HG02885 (cell line): ENCODE data around the gene FKTN.

ENCODE experiments used
- ATAC-seq: cut with Tn5 transposase; IDR thresholded peaks from one replicate; pipeline ENCODE4 v1.9.1; 2021; ENCODE audit warnings: mild to moderate bottlenecking; ENCODE audit not compliant: unreplicated experiment, poor library complexity

The FKTN gene

DNA sequence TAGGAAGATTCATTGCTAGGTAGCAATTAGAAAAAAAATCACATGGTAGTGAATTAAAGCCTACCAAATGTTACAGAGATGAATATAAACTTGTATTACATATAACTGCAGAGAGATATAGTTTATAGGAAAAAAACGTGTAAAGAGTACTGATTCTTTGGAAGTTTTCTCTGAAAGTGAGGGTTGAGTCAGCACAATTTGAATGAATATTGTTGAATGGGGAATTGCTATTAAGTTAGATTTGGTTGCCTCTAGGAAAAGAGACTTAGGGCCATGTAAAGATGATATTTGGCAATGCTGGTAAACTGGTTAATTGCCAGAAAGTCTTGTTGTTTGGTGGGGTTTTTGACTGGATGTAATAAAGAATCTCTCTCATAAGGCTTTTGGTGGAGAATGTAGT lies 67.2 kb downstream of the FKTN start:
- ATAC-seq: no peak

GRCh38 chr9:105632807-105633206 lies 74.9 kb downstream of the FKTN start:
- ATAC-seq: no peak

DNA sequence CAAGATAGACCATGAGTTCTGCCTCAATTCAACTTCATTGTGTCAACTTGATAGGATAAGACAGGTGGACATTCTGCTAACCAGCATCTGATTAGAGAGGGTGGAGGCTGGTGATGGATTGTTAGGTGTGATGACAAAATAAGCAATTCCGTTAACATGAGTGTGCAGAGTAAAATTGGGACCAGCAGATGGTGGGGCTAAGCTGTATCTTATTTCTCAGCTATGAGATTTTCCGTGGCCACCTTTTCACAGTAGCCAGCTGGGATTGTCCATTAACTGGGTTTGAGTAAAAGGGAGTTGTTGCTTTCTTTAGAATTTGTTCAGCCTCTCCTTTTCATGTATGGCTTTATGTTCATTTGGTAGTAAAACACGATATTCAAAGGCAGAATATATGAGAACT lies 75.5 kb downstream of the FKTN start:
- no peak for ATAC-seq

DNA sequence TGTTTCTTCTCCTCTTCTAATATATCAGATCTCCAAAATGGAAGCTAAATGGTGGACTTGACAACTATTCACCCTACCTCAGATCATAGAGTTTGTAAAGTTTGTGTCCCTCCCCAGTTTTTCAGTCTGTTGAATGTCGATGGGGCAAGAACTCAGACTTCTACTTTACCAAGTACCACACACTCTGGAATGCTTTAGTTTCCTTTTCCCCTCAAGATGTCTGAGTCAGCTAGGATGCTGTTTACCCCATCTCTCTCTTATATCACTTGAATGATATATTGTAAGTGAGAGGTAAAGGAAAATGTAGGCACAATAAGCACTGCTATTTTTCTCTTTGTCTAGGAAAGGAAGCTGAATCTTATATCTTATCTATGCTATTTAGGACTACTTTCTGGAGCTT lies 78.4 kb downstream of the FKTN start:
- ATAC-seq: no peak

- ATAC-seq: no peak
These were observed 80.0 kb downstream of the FKTN start for GRCh38 chr9:105637787-105638395.

- no peak for ATAC-seq
These were observed 82.0 kb downstream of the FKTN start for GRCh38 chr9:105639936-105640335.

DNA sequence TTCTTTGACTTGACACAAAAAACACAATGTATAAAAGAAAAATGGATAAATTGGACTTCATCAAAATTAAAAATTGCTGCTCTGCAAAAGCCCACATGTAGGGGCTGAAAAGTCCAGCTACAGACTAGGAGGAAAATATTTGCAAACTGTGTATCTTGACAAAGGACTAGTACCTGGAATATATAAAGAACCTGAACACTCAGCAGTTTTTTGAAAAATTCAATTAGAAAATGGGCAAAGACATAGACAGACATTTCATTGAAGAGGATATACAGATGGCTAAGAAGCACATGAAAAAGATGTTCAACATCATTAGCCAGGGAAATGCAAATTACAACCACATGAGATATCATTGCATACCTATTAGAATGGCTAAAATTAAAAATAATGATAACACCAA lies 85.9 kb downstream of the FKTN start:
- no peak for ATAC-seq

- no peak for ATAC-seq
These were observed 89.1 kb downstream of the FKTN start for GRCh38 chr9:105646879-105647594.

DNA sequence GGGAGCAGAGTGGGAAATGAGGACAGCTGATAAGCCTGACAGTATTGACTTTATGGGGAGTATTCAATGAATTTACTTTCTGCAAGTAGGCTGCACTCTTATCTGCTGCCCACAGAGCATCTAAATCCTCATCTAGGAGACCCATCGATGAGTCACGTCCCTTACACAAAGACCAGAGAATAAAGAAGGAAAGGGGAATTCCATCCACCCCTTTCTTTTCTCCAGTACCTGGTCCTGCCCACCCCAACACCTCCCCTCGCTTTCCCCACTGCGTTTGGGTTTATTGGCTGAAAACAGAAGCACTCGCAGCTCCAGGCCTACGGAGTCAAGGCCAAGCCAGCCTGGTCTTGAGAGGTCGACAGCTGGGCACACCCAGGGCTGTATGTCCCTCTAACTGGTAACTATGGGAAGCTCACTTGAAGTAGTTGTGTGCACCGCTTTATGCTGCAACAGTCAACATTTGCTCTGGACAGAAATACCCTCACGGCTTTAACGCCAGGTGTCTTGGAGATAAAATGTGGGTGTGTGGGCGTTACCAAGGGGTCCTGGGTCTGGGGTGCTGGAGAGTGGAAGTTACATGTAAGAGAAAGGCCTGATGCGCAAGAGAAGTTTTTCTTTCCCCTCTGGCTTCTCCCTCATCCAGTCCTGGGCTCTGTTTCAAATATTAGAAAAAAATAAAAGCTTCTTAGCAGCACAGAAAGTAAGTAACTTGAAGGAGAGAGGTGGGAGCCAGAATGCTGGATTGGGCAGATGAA lies 89.8 kb downstream of the FKTN start:
- no peak for ATAC-seq

DNA sequence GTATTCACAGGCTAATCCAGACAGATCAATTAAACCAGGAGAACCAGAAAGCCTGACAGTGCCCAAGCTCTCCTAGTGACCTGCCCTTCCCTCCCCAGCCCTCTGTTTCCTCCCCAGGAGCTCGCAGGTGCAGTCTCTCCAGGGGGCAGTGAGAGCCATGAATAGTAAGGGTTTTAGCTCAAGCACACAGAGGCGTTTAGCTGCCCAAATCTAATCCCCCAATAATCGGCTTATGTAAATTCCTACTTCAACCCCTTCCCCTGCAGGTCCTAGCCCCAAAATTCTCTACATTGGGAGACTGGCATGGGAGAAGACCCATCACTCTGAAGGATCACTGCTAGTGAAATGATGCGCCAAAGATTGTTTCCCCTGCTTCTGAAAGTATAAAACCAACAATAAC lies 93.9 kb downstream of the FKTN start:
- ATAC-seq: no peak

GRCh38 chr9:105656131-105656921 lies 98.4 kb downstream of the FKTN start:
- ATAC-seq: peak; percentile 81

GRCh38 chr9:105658351-105658750 lies 100.4 kb downstream of the FKTN start:
- ATAC-seq: no peak

DNA sequence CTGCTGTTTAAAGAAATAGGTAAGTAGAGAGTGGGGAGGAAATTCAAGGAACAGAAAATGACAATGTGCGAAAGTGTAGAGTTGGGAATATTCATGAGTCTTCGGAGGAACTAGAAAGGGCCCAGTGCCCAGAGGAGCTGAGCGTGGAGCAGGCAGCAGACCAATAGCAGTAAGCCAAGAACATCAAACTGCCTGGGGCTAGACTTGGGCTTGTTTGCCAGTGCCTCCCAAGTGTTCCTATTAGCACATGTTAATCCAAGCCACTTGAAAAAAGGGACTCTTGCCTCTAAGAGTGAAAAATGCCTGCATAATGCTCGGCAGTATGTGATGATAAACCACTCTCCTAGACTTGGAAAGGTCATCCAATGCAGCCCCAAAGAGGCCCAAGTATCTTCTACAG lies 103.1 kb downstream of the FKTN start:
- ATAC-seq: no peak

GRCh38 chr9:105662184-105663104 lies 104.5 kb downstream of the FKTN start, which contains the start of gene TAL2:
TSS of gene TAL2 (plus strand) at chr9:105662457. CDS start at chr9:105662497, 40 bp downstream.
- peak; percentile 73 for ATAC-seq

- ATAC-seq: no peak
These were observed 106.0 kb downstream of the FKTN start for GRCh38 chr9:105663914-105664313.

DNA sequence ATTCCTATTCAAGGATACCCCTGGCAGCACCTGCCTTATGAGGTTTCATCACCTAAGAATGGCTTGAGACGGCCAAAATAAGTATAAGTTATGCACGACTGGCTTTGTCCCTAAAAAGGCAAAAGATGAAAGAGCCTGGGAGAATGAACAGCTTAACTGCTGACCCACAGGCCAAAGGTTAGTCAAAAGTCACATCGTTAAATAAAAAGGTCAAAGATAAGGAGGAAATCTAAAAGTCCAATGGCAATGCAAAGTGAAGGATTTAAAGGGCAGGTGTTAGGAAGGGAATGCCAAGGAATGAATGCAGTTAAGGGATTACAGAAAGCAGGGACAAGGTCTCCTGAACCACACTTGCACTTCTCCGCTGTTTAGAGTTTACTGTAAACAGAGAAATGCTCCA lies 109.9 kb downstream of the FKTN start:
- no peak for ATAC-seq

- ATAC-seq: no peak
These were observed 112.4 kb downstream of the FKTN start for GRCh38 chr9:105670315-105670714.

DNA sequence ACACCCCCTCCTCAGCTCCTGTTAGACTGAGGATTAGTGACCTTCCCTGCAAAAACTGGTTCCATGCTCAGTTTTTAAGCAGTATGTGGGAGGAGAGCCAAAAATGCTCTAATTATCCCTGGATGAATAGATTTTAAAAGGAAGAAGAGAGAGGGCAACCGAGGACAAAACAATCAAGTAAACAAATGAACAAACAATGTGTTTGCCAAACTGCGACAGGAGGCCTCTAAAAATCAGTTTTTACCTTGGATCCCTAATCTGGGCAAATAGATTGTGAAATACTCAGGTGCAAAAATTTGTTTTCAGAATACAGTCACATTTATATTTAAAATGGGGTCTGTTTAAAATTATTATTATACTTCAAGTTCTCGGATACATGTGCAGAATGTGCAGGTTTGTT lies 112.8 kb downstream of the FKTN start:
- ATAC-seq: no peak

DNA sequence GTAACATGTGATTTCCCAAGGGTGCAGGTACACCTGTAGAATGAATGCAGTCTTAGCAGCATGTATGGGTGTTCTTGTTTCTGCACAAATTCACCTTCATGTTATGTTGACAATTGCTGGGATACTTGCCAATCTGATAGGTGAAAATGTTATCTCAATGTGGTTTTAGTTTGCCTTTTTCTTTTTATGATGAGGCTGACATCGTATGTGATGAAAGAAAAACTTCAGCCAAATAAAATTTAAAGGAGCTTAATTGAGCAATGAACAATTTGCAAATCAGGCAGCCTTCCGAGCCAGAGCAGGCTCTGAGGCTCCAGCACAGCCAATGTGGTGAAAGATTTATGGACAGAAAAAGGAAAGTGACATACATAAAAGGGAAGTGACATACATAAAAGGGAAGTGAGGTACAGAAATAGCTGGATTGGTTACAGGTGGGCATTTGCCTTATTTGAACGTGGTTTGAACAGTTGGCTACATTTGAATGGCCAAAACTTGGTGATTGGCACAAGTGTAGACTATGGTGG lies 114.8 kb downstream of the FKTN start:
- ATAC-seq: no peak
